HG02943 (cell line): ENCODE results near the gene CNTN4.

Experiments used
- ATAC-seq: cut with Tn5 transposase; IDR thresholded peaks from one replicate; pipeline ENCODE4 v1.9.1; 2021; ENCODE audit warnings: mild to moderate bottlenecking, low read depth, moderate library complexity; ENCODE audit not compliant: unreplicated experiment

The CNTN4 gene

GRCh38 chr3:2250783-2251182 lies 152.1 kb downstream of the CNTN4 start:
- ATAC-seq, result no peak

- ATAC-seq, result no peak
Measured at GRCh38 chr3:2261747-2262146, 163.1 kb downstream of the CNTN4 start.

- no peak for ATAC-seq
Measured at GRCh38 chr3:2262204-2262603, 163.5 kb downstream of the CNTN4 start.

- no peak for ATAC-seq
Measured at GRCh38 chr3:2266606-2267005, 167.9 kb downstream of the CNTN4 start.

- ATAC-seq, result no peak
Measured at GRCh38 chr3:2268779-2269178, 170.1 kb downstream of the CNTN4 start.

- ATAC-seq, result no peak
Measured at GRCh38 chr3:2274526-2274925, 175.9 kb downstream of the CNTN4 start.

GRCh38 chr3:2283818-2284217 lies 185.2 kb downstream of the CNTN4 start:
- ATAC-seq, result no peak

GRCh38 chr3:2300938-2301337 lies 202.3 kb downstream of the CNTN4 start:
- no peak for ATAC-seq

- no peak for ATAC-seq
Measured at GRCh38 chr3:2301361-2301760, 202.7 kb downstream of the CNTN4 start.

- no peak for ATAC-seq
Measured at GRCh38 chr3:2303566-2303965, 204.9 kb downstream of the CNTN4 start.

GRCh38 chr3:2311022-2311421 lies 212.4 kb downstream of the CNTN4 start:
- ATAC-seq, result no peak

- ATAC-seq, result no peak
Measured at GRCh38 chr3:2317521-2317920, 218.9 kb downstream of the CNTN4 start.

- no peak for ATAC-seq
Measured at GRCh38 chr3:2334921-2335320, 236.3 kb downstream of the CNTN4 start.

GRCh38 chr3:2343031-2343682 lies 244.5 kb downstream of the CNTN4 start:
- ATAC-seq, result no peak

- no peak for ATAC-seq
Measured at GRCh38 chr3:2352134-2352762, 253.6 kb downstream of the CNTN4 start.

- ATAC-seq, result no peak
Measured at GRCh38 chr3:2354702-2355101, 256.0 kb downstream of the CNTN4 start.

GRCh38 chr3:2356298-2356950 lies 257.8 kb downstream of the CNTN4 start:
- no peak for ATAC-seq

GRCh38 chr3:2360815-2361214 lies 262.1 kb downstream of the CNTN4 start:
- no peak for ATAC-seq

- no peak for ATAC-seq
Measured at GRCh38 chr3:2362122-2362521, 263.5 kb downstream of the CNTN4 start.

- no peak for ATAC-seq
Measured at GRCh38 chr3:2363854-2364253, 265.2 kb downstream of the CNTN4 start.

- ATAC-seq, result no peak
Measured at GRCh38 chr3:2370317-2370716, 271.7 kb downstream of the CNTN4 start.

- no peak for ATAC-seq
Measured at GRCh38 chr3:2372306-2372705, 273.6 kb downstream of the CNTN4 start.
